H9 (cell line): ENCODE results near the gene ARFGAP2. TPM values are rescaled to one million over a fixed set of nuclear protein-coding genes. Genes with fewer than 3 reads are reported as not detected.

Experiments
- DNase-seq: peaks from one replicate; pipeline ENCODE4 v3.0.0-alpha.2; 2017
- H2AFZ ChIP-seq: one replicate; pipeline ENCODE4 v1.6.1; 2013; ENCODE audit warnings: mild to moderate bottlenecking, low read length, control low read depth, moderate library complexity
- H2AK5ac ChIP-seq: 2 replicates; pipeline ENCODE4 v1.6.1; 2013; ENCODE audit warnings: low read length, control low read depth, mixed read lengths; ENCODE audit not compliant: insufficient read length
- H2BK120ac ChIP-seq: one replicate; pipeline ENCODE4 v1.6.1; 2013; ENCODE audit warnings: low read depth, mild to moderate bottlenecking, low read length, control low read depth, inconsistent platforms; ENCODE audit not compliant: poor library complexity, severe bottlenecking
- H2BK12ac ChIP-seq: 2 replicates; pipeline ENCODE4 v1.6.1; 2013; ENCODE audit warnings: low read length, control low read depth, mixed read lengths, low read depth; ENCODE audit not compliant: insufficient read length
- H2BK15ac ChIP-seq: 2 replicates; pipeline ENCODE4 v1.6.1; 2013; ENCODE audit warnings: low read depth, low read length, control low read depth
- H2BK20ac ChIP-seq: one replicate; pipeline ENCODE4 v1.6.1; 2013; ENCODE audit warnings: low read depth, mild to moderate bottlenecking, low read length, control low read depth, inconsistent platforms; ENCODE audit not compliant: poor library complexity, severe bottlenecking
- H2BK5ac ChIP-seq: 2 replicates; pipeline ENCODE4 v1.6.1; 2013; ENCODE audit warnings: low read length, control low read depth, mixed read lengths; ENCODE audit not compliant: insufficient read length
- H3K14ac ChIP-seq: 2 replicates; pipeline ENCODE4 v1.6.1; 2013; ENCODE audit warnings: low read length, control low read depth; ENCODE audit not compliant: insufficient read depth
- H3K18ac ChIP-seq: 2 replicates; pipeline ENCODE4 v1.6.1; 2013; ENCODE audit warnings: low read depth, mild to moderate bottlenecking, mixed read lengths, low read length, control low read depth; ENCODE audit not compliant: insufficient read length
- H3K23ac ChIP-seq: 2 replicates; pipeline ENCODE4 v1.6.1; 2013; ENCODE audit warnings: low read length, control low read depth, mixed read lengths, low read depth; ENCODE audit not compliant: insufficient read length
- H3K23me2 ChIP-seq: 2 replicates; pipeline ENCODE4 v1.6.1; 2013; ENCODE audit warnings: low read depth, mild to moderate bottlenecking, mixed read lengths, low read length, control low read depth; ENCODE audit not compliant: insufficient read length, poor library complexity, severe bottlenecking
- H3K27ac ChIP-seq: 2 replicates; pipeline ENCODE4 v1.5.1; 2013; ENCODE audit warnings: low read length, control low read depth, mixed read lengths, low read depth; ENCODE audit not compliant: insufficient read length
- H3K27me3 ChIP-seq: 2 replicates; pipeline ENCODE4 v1.6.1; 2013; ENCODE audit warnings: low read length, control low read depth, inconsistent platforms; ENCODE audit not compliant: insufficient read depth
- H3K4ac ChIP-seq: 2 replicates; pipeline ENCODE4 v1.6.1; 2013; ENCODE audit warnings: low read depth, mild to moderate bottlenecking, control low read depth, inconsistent platforms, low read length, moderate library complexity
- H3K4me1 ChIP-seq: 2 replicates; pipeline ENCODE4 v1.6.1; 2013; ENCODE audit warnings: low read length, control low read depth, inconsistent platforms; ENCODE audit not compliant: insufficient read depth
- H3K4me2 ChIP-seq: 2 replicates; pipeline ENCODE4 v1.6.1; 2013; ENCODE audit warnings: low read length, control low read depth, mixed read lengths; ENCODE audit not compliant: insufficient read length, insufficient read depth
- H3K56ac ChIP-seq: 2 replicates; pipeline ENCODE4 v1.6.1; 2013; ENCODE audit warnings: low read depth, mild to moderate bottlenecking, mixed read lengths, low read length, control low read depth; ENCODE audit not compliant: insufficient read length
- H3K79me1 ChIP-seq: 2 replicates; pipeline ENCODE4 v1.6.1; 2013; ENCODE audit warnings: low read depth, mild to moderate bottlenecking, moderate library complexity, low read length, control low read depth, inconsistent platforms; ENCODE audit not compliant: insufficient read depth, poor library complexity, severe bottlenecking
- H3K79me2 ChIP-seq: 2 replicates; pipeline ENCODE4 v1.6.1; 2013; ENCODE audit warnings: low read length, control low read depth, inconsistent platforms; ENCODE audit not compliant: insufficient read depth
- H3K9ac ChIP-seq: 2 replicates; pipeline ENCODE4 v1.6.1; 2013; ENCODE audit warnings: low read length, control low read depth, mixed read lengths; ENCODE audit not compliant: insufficient read length; ENCODE audit errors: extremely low read depth
- H3K9me3 ChIP-seq: one replicate; pipeline ENCODE4 v1.6.1; 2013; ENCODE audit warnings: low read depth, low read length, inconsistent platforms; ENCODE audit not compliant: control insufficient read depth
- H3T11ph ChIP-seq: one replicate; pipeline ENCODE4 v1.6.1; 2013; ENCODE audit warnings: mild to moderate bottlenecking, low read length, control low read depth, inconsistent platforms
- H4K20me1 ChIP-seq: one replicate; pipeline ENCODE4 v1.6.1; 2013; ENCODE audit not compliant: control insufficient read depth, insufficient read length, insufficient read depth
- H4K5ac ChIP-seq: 2 replicates; pipeline ENCODE4 v1.6.1; 2013; ENCODE audit warnings: low read depth, mild to moderate bottlenecking, mixed read lengths, low read length, control low read depth; ENCODE audit not compliant: insufficient read length
- H4K8ac ChIP-seq: replicated peaks from 2 replicates; pipeline ENCODE4 v1.6.1; 2013; ENCODE audit warnings: low read length, control low read depth, mixed read lengths, low read depth; ENCODE audit not compliant: insufficient read length
- H4K91ac ChIP-seq: 2 replicates; pipeline ENCODE4 v1.6.1; 2013; ENCODE audit warnings: low read depth, mild to moderate bottlenecking, moderate library complexity, mixed read lengths, low read length, control low read depth; ENCODE audit not compliant: insufficient read length
- H3K27ac Mint-ChIP-seq, 3 experiments: 2 replicates in 2 of 3; 3 replicates in 1 of 3; pipeline ENCODE4 v1.8.0; 2020 to 2021; ENCODE audit warnings: mixed read lengths in 3 of 3, mild to moderate bottlenecking in 1 of 3, moderate library complexity in 1 of 3
- H3K27me3 Mint-ChIP-seq: 2 replicates; pipeline ENCODE4 v1.8.0; 2021; ENCODE audit warnings: low read depth, mild to moderate bottlenecking, moderate library complexity, mixed read lengths
- H3K36me3 Mint-ChIP-seq, 3 experiments: 2 replicates in 2 of 3; 3 replicates in 1 of 3; pipeline ENCODE4 v1.8.0; 2020 to 2021; ENCODE audit warnings: low read depth in 3 of 3, mixed read lengths in 3 of 3; ENCODE audit not compliant: insufficient read depth in 1 of 3
- H3K4me1 Mint-ChIP-seq, 2 experiments: 2 replicates each; pipeline ENCODE4 v1.8.0; 2020; ENCODE audit warnings: mixed read lengths in 2 of 2
- H3K4me3 Mint-ChIP-seq, 2 experiments: 2 replicates in 1 of 2; 3 replicates in 1 of 2; pipeline ENCODE4 v1.8.0; 2020 to 2021; ENCODE audit warnings: mild to moderate bottlenecking in 2 of 2, mixed read lengths in 2 of 2, moderate library complexity in 1 of 2
- H3K9me3 Mint-ChIP-seq, 2 experiments: 2 replicates in 1 of 2; 3 replicates in 1 of 2; pipeline ENCODE4 v1.8.0; 2020; ENCODE audit warnings: mild to moderate bottlenecking in 2 of 2, mixed read lengths in 2 of 2, moderate library complexity in 1 of 2
- CTCF ChIP-seq: fragments of 200-600 bp; sonication (generic); conservative IDR thresholded peaks from 3 replicates; pipeline ENCODE4 v1.8.0; 2021; ENCODE audit warnings: antibody characterized with exemption, mild to moderate bottlenecking
- WGBS: extraction: QIAGEN DNeasy Blood & Tissue Kit; methylation state at CpG from one replicate; pipeline ENCODE4 v1.1.7; 2013; ENCODE audit warnings: missing lambda C conversion rate, low lambda C conversion rate, mixed read lengths; ENCODE audit not compliant: insufficient read length; ENCODE audit errors: extremely low coverage; 5-methylcytosine and 5-hydroxymethylcytosine counted together
- total RNA-seq: library from RNA; stranded (reverse); gene quantifications from 2 replicates; pipeline ENCODE4 v1.2.1, GENCODE V29; 2021

The ARFGAP2 gene
- total RNA-seq, 1 experiment from 2014 or later = 72.3 TPM

- TF ChIP-seq CTCF = no peak
- Histone ChIP-seq H3K9me3 (no peaks in the 10 kb centered on the region), H3K9ac (peak overlapping the region; percentile 17), H3K23ac (no peak overlapping the region), H2AK5ac (no peak overlapping the region), H3T11ph (no peak overlapping the region), H3K14ac (peak overlapping the region; percentile 49), H3K4me1 (no peaks in the 10 kb centered on the region), H4K5ac (no peak overlapping the region), H3K27ac (no peak overlapping the region), H3K18ac (peak overlapping the region; percentile 73), H2BK20ac (no peak overlapping the region), H3K56ac (no peak overlapping the region), H3K4me2 (peak overlapping the region; percentile 53), H3K27me3 (no peaks in the 10 kb centered on the region), H4K91ac (no peak overlapping the region), H2BK120ac (no peak overlapping the region), H4K8ac (no peak overlapping the region), H4K20me1 (no peaks in the 10 kb centered on the region), H3K4ac (no peak overlapping the region; the same call in 1 of the 2 replicates), H2BK15ac (no peak overlapping the region), H2BK12ac (no peak overlapping the region), H3K79me2 (no peaks in the 10 kb centered on the region), H2AFZ (no peak overlapping the region), H3K79me1 (no peaks in the 10 kb centered on the region), H3K23me2 (peaks cover 14% of the 10 kb centered on the region), H2BK5ac (no peak overlapping the region)
- peak overlapping the region; percentile 83 to 98 (median 87); a peak in 4 of 7 replicates for H3K27ac Mint-ChIP-seq
- no peaks in the 10 kb centered on the region for H3K9me3 Mint-ChIP-seq
- peaks cover 0 to 6% (median 5%) of the 10 kb centered on the region in 3 experiments; a peak in 4 of 7 replicates for H3K36me3 Mint-ChIP-seq
- H3K4me3 Mint-ChIP-seq = peak overlapping the region; percentile 84 to 89
- DNase-seq = peak; percentile 96
- WGBS = no CpG with 5 or more reads among the region's 50 CpGs
- peaks cover 16% of the 10 kb centered on the region in 2 experiments for H3K4me1 Mint-ChIP-seq
- H3K27me3 Mint-ChIP-seq = peaks cover 28% of the 10 kb centered on the region
Observed at GRCh38 chr11:47185305-47186075, 8.8 kb upstream of the ARFGAP2 start.
